ENCODE measurements around the gene TRIO. TPM values are rescaled to one million over a fixed set of nuclear protein-coding genes. Genes with fewer than 3 reads are reported as not detected.

The TRIO gene
- total and polyA plus RNA-seq, 10 of the 15 experiments (the other 5 are each of a cell fraction or from before 2014, with no cell fraction given) = 5.1 to 96.4 (median 44.6) TPM

DNA sequence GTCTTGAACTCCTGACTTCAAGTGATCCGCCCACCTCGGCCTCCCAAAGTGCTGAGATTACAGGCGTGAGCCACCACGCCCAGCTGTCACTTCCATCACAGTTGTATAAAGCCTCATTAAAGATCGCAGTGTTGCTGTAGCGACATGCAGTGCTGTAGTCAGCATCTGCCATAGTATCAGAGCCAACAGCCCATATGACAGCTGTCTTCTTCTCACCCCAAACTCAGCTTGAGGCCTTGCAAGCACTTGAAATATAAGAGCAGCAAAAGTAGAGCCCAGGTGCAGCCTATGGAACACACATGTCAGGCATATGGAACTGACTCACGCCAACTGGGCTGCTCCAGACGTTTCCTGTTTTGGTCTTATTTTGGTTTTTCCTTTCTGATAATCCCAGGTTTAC, 167.8 kb downstream of the TRIO start:
- in situ Hi-C loops (cut with MboI) = no loop called here
- ChIA-PET CTCF (interaction anchor here (0.6 kb wide), 1 partner anchor 41 kb away, joined by 3 read pairs; no protein-coding TSS in a partner anchor), RAD21 (ENCODE audit: unreplicated experiment) (no interaction called here), POLR2A (interaction anchor here (0.7 kb wide), 1 partner anchor 24 kb away, joined by 3 read pairs; no protein-coding TSS in a partner anchor), SMC1A (ENCODE audit: uncharacterized antibody, unreplicated experiment) (interaction anchor here (1.1 to 1.5 kb wide), 3 partner anchors 14 to 318 kb away, joined by 3 to 5 read pairs (median 3); no protein-coding TSS in a partner anchor)
- Histone ChIP-seq H3K4me3 (no peak overlapping the region), H3K4me1 (ENCODE audit: control insufficient read depth, insufficient read depth, low read length) (no peaks in the 10 kb centered on the region), H4K20me1 (ENCODE audit: control insufficient read depth, insufficient read depth) (no peaks in the 10 kb centered on the region), H3K9me3 (replicated peaks; ENCODE audit: control insufficient read depth, insufficient read depth, low read length) (no peaks in the 10 kb centered on the region), H3K79me2 (ENCODE audit: control insufficient read depth, insufficient read depth, low read length) (no peaks in the 10 kb centered on the region), H3K36me3 (ENCODE audit: control insufficient read depth in 2 of 2, insufficient read depth in 2 of 2, low read length in 1 of 2) (peaks cover 22 to 23% of the 10 kb centered on the region in 2 experiments), H3K27me3 (replicated peaks in 1 of 2; ENCODE audit: control insufficient read depth in 2 of 2, insufficient read depth in 2 of 2, low read length in 1 of 2) (no peaks in the 10 kb centered on the region), H2AFZ (ENCODE audit: control insufficient read depth, low read depth, low read length) (no peak overlapping the region), H3K4me2 (ENCODE audit: control insufficient read depth, insufficient read depth) (no peak overlapping the region), H3K9ac (ENCODE audit: control insufficient read depth, insufficient read depth, low read length) (no peak overlapping the region), H3K27ac (ENCODE audit: control insufficient read depth, insufficient read depth) (no peak overlapping the region)
- intact Hi-C loops (cut with micrococcal nuclease; ENCODE audit: unreplicated experiment) = no loop called here
- TF ChIP-seq, protein P1, sequence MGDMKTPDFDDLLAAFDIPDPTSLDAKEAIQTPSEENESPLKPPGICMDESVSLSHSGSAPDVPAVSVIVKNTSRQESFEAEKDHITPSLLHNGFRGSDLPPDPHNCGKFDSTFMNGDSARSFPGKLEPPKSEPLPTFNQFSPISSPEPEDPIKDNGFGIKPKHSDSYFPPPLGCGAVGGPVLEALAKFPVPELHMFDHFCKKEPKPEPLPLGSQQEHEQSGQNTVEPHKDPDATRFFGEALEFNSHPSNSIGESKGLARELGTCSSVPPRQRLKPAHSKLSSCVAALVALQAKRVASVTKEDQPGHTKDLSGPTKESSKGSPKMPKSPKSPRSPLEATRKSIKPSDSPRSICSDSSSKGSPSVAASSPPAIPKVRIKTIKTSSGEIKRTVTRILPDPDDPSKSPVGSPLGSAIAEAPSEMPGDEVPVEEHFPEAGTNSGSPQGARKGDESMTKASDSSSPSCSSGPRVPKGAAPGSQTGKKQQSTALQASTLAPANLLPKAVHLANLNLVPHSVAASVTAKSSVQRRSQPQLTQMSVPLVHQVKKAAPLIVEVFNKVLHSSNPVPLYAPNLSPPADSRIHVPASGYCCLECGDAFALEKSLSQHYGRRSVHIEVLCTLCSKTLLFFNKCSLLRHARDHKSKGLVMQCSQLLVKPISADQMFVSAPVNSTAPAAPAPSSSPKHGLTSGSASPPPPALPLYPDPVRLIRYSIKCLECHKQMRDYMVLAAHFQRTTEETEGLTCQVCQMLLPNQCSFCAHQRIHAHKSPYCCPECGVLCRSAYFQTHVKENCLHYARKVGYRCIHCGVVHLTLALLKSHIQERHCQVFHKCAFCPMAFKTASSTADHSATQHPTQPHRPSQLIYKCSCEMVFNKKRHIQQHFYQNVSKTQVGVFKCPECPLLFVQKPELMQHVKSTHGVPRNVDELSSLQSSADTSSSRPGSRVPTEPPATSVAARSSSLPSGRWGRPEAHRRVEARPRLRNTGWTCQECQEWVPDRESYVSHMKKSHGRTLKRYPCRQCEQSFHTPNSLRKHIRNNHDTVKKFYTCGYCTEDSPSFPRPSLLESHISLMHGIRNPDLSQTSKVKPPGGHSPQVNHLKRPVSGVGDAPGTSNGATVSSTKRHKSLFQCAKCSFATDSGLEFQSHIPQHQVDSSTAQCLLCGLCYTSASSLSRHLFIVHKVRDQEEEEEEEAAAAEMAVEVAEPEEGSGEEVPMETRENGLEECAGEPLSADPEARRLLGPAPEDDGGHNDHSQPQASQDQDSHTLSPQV (IDR thresholded peaks at IDR 0.05) = no peak
- TF ChIP-seq NFYA (IDR thresholded peaks at IDR 0.05; ENCODE audit: borderline replicate concordance, low read depth, low read length) = no peak
- ATAC-seq (no peak), DNase-seq (ENCODE audit: low read depth, low spot score) (no peak), FAIRE-seq (no peak)
- BruUV-seq (replicated peaks) = no TSS peak
- 91% methylated on average over 8 of the region's 8 CpGs for WGBS (ENCODE audit: insufficient coverage, insufficient replicate concordance, low lambda C conversion rate, missing lambda C conversion rate)
